OCI-LY7 (cell line): ENCODE data around the gene CDH23. TPM values are rescaled to one million over a fixed set of nuclear protein-coding genes. Genes with fewer than 3 reads are reported as not detected.

ENCODE experiments used
- BruUV-seq: library from RNA; stranded (reverse); fragments of 400-500 nt; replicated peaks from 2 replicates; lab custom pipeline; 2021; lab: Mats Ljungman, UMichigan
- CTCF ChIA-PET: fragments of 300-600 bp; sonication (Branson Sonifier 250); formaldehyde crosslinking; loops from one replicate; lab custom pipeline; 2022; ENCODE audit warnings: antibody characterized with exemption; ENCODE audit not compliant: unreplicated experiment; lab: Charles Lee
- POLR2A ChIA-PET: fragments of 300-600 bp; sonication (Branson Sonifier 250); formaldehyde crosslinking; loops from one replicate; lab custom pipeline; 2022; ENCODE audit warnings: antibody characterized with exemption; lab: Charles Lee
- DNase-seq: peaks from one replicate; pipeline ENCODE4 v3.0.0-alpha.2; 2015; ENCODE audit warnings: low spot score
- H2AFZ ChIP-seq: fragments of 200-600 bp; sonication (generic), shearing (Covaris generic); 2 replicates; pipeline ENCODE4 v1.6.1; 2014; ENCODE audit warnings: mild to moderate bottlenecking, antibody characterized with exemption, low read length, moderate library complexity
- H3K27ac ChIP-seq: fragments of 200-600 bp; sonication (generic); 2 replicates; pipeline ENCODE4 v1.5.1; 2014; ENCODE audit warnings: mixed run types, low read depth, mild to moderate bottlenecking, moderate library complexity, low read length, inconsistent platforms; ENCODE audit not compliant: poor library complexity, severe bottlenecking
- H3K36me3 ChIP-seq: fragments of 200-600 bp; sonication (generic); 2 replicates; pipeline ENCODE4 v1.6.1; 2014; ENCODE audit warnings: mild to moderate bottlenecking, antibody characterized with exemption, low read length, moderate library complexity, mixed read lengths; ENCODE audit not compliant: insufficient read depth
- H3K4me1 ChIP-seq: fragments of 200-600 bp; sonication (generic); 2 replicates; pipeline ENCODE4 v1.5.1; 2014; ENCODE audit warnings: mild to moderate bottlenecking, low read length; ENCODE audit not compliant: insufficient read depth, poor library complexity, severe bottlenecking
- H3K4me2 ChIP-seq: fragments of 200-600 bp; sonication (generic); 2 replicates; pipeline ENCODE4 v1.6.1; 2014; ENCODE audit warnings: mild to moderate bottlenecking, low read length
- H3K4me3 ChIP-seq: fragments of 200-600 bp; sonication (generic); 2 replicates; pipeline ENCODE4 v1.5.1; 2014; ENCODE audit warnings: mild to moderate bottlenecking, low read depth, low read length; ENCODE audit not compliant: poor library complexity, severe bottlenecking
- H3K79me2 ChIP-seq: fragments of 200-600 bp; sonication (generic); 2 replicates; pipeline ENCODE4 v1.6.1; 2016; ENCODE audit warnings: low read depth, mild to moderate bottlenecking, low read length, moderate library complexity, mixed read lengths; ENCODE audit not compliant: insufficient read depth
- H3K9me2 ChIP-seq: fragments of 200-600 bp; sonication (generic); 2 replicates; pipeline ENCODE4 v1.6.1; 2016; ENCODE audit warnings: mild to moderate bottlenecking, low read length, mixed read lengths; ENCODE audit not compliant: insufficient read depth
- H3K9me3 ChIP-seq: fragments of 200-600 bp; sonication (generic); 2 replicates; pipeline ENCODE4 v1.6.1; 2014; ENCODE audit warnings: mild to moderate bottlenecking, mixed run types, low read length, mixed read lengths
- H4K20me1 ChIP-seq: fragments of 200-600 bp; sonication (generic); 2 replicates; pipeline ENCODE4 v1.6.1; 2014; ENCODE audit warnings: mild to moderate bottlenecking, antibody characterized with exemption, low read length, moderate library complexity, mixed read lengths; ENCODE audit not compliant: insufficient read depth
- EZH2phosphoT487 ChIP-seq: fragments of 200-600 bp; sonication (generic); IDR thresholded peaks from 2 replicates; pipeline ENCODE4 v1.6.1; 2018; ENCODE audit warnings: low read depth, borderline replicate concordance, mild to moderate bottlenecking, mixed run types, antibody characterized with exemption, low read length, moderate library complexity, mixed read lengths
- intact Hi-C: fragments of 100-400 bp; cut with micrococcal nuclease; formaldehyde crosslinking; loops from one replicate; pipeline ENCODE4 v1.10.0; 2022; ENCODE audit not compliant: unreplicated experiment
- total RNA-seq, 2 experiments: library from RNA; depleted of rRNA in 1 of 2; stranded (reverse); fragments of >200 nt in 1 of 2; shearing (Covaris generic) in 1 of 2; gene quantifications; 2 replicates each; pipeline ENCODE4 v1.2.3, GENCODE V29; 2014 to 2022
- TF ChIP-seq, protein P1 (sequence below): fragments of 200-600 bp; sonication (generic); conservative IDR thresholded peaks from 2 replicates; pipeline ENCODE4 v1.5.1; 2014; ENCODE audit warnings: mild to moderate bottlenecking, antibody characterized with exemption, low read length, moderate library complexity, mixed read lengths

CDH23 gene
- total RNA-seq, 2 experiments from 2014 or later: 0.92 to 9.9 TPM

DNA sequence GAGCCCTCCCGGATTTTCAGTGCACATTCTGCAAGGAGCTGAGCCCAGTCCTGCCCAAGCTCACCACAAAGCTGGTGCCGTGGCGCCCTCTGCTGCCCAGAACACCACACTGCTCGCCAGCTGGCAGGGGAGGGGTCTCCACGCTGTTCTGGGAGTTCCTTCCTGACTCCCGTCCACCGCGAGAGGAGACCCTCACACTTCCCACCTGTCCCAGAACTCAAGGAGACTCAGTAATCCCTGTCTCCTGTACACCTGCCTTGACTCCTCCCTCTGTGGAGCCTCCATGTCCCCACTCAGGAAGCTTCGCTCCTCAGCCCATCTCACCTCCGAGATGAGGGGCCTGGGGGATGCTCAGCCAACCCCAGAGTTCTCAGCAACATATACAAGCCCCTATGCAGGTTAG, 311.6 kb downstream of the CDH23 start:
- no peak overlapping the region for H3K27ac ChIP-seq
- peak overlapping the region; percentile 36; the same call in 1 of the 2 replicates for H2AFZ ChIP-seq
- H4K20me1 ChIP-seq: no peaks in the 10 kb centered on the region
- no peak overlapping the region for H3K4me3 ChIP-seq
- intact Hi-C loops: loop anchor here (1.0 to 2.0 kb wide), 4 partner anchors 222 to 394 kb away; partner anchors contain the start of gene SLC29A3
- no peaks in the 10 kb centered on the region for H3K9me2 ChIP-seq
- H3K36me3 ChIP-seq: no peaks in the 10 kb centered on the region
- no peaks in the 10 kb centered on the region for H3K9me3 ChIP-seq
- ChIA-PET POLR2A (no interaction called here), CTCF (interaction anchor here (0.7 to 1.9 kb wide), 6 partner anchors 10 to 385 kb away, joined by 3 to 6 read pairs (median 4); no protein-coding TSS in a partner anchor)
- no peaks in the 10 kb centered on the region for H3K79me2 ChIP-seq
- TF ChIP-seq EZH2phosphoT487: no peak
- TF ChIP-seq, protein P1, sequence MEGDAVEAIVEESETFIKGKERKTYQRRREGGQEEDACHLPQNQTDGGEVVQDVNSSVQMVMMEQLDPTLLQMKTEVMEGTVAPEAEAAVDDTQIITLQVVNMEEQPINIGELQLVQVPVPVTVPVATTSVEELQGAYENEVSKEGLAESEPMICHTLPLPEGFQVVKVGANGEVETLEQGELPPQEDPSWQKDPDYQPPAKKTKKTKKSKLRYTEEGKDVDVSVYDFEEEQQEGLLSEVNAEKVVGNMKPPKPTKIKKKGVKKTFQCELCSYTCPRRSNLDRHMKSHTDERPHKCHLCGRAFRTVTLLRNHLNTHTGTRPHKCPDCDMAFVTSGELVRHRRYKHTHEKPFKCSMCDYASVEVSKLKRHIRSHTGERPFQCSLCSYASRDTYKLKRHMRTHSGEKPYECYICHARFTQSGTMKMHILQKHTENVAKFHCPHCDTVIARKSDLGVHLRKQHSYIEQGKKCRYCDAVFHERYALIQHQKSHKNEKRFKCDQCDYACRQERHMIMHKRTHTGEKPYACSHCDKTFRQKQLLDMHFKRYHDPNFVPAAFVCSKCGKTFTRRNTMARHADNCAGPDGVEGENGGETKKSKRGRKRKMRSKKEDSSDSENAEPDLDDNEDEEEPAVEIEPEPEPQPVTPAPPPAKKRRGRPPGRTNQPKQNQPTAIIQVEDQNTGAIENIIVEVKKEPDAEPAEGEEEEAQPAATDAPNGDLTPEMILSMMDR: peak; percentile 98
- H3K4me2 ChIP-seq: 0 out of 2 replicates have a peak overlapping the region, but pooled peaks have one; percentile 10
- no TSS peak for BruUV-seq
- DNase-seq: peak; percentile 73
- peaks cover 13% of the 10 kb centered on the region for H3K4me1 ChIP-seq

DNA sequence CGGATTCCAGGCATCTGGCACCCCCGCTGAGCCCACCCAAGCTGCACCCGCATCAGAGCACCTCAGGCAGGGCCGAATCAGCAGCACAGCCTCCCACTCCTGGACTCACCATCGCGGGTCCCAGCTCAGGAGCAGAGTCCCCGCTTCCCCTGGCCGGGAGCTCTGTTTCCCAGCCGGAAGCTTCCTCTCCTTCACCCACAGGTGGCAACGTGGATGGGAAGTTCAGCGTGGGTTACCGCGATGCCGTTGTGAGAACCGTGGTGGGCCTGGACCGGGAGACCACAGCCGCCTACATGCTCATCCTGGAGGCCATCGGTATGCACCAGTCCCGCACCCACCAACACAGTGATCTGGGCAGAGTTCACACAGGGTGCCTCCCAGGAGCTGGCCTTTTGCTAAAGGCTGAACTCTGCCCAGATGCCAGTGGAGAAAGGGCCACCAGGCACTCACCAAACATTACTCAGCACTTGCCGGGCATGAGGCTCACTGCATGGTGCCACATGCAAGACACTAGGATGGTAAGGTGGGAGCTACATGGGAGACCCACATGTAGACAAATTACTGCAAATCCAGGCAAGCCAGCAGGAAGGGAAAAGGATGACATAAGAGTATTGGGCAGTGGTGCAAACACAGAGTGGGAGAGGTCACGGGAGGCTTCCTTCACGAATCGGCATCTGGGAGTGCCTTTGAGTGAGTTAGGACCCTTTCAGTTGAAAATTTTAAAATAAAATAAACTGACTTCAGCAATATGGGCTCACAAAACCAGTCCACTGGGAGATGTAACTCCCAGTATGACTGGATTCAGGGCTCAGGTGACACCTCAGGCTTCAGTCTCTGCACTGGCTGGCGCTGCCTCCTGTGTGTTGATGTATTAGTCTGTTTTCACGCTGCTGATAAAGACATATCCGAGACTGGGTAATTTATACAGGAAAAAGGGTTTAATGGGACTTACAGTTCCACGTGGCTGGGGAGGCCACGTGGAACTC, 312.5 kb downstream of the CDH23 start:
- no peaks in the 10 kb centered on the region for H3K79me2 ChIP-seq
- peaks cover 22% of the 10 kb centered on the region for H3K4me1 ChIP-seq
- H3K9me2 ChIP-seq: no peaks in the 10 kb centered on the region
- no peak overlapping the region for H2AFZ ChIP-seq
- intact Hi-C loops: loop anchor here (1.0 to 2.0 kb wide), 4 partner anchors 222 to 395 kb away; partner anchors contain the start of gene SLC29A3
- H4K20me1 ChIP-seq: no peaks in the 10 kb centered on the region
- H3K36me3 ChIP-seq: no peaks in the 10 kb centered on the region
- BruUV-seq: no TSS peak
- ChIA-PET CTCF (interaction anchor here (0.9 to 1.9 kb wide), 4 partner anchors 11 to 386 kb away, joined by 3 to 6 read pairs (median 4); no protein-coding TSS in a partner anchor), POLR2A (no interaction called here)
- H3K9me3 ChIP-seq: no peaks in the 10 kb centered on the region
- H3K4me2 ChIP-seq: no peak overlapping the region
- DNase-seq: no peak
- no peak for TF ChIP-seq EZH2phosphoT487
- TF ChIP-seq, protein P1: no peak
- H3K27ac ChIP-seq: no peak overlapping the region
- no peak overlapping the region for H3K4me3 ChIP-seq
